Liver (tissue), 9 donors: ENCODE data around the gene CDH23. TPM values are rescaled to one million over a fixed set of nuclear protein-coding genes. Genes with fewer than 3 reads are reported as not detected.

Experiments
- DNase-seq: peaks from one replicate; pipeline ENCODE4 v3.0.0-alpha.2; 2017; ENCODE audit warnings: low spot score
- H3K27ac ChIP-seq, 2 donors: one replicate each; pipeline ENCODE4 v1.7.0; 2013; ENCODE audit warnings: inconsistent platforms in 2 of 2, low read length in 2 of 2, control low read depth in 1 of 2, low read depth in 1 of 2, mild to moderate bottlenecking in 1 of 2
- H3K27me3 ChIP-seq, 4 donors: one replicate each; pipeline versions ENCODE4 v1.6.1 to v1.7.0; 2013; ENCODE audit warnings: low read length in 3 of 4, inconsistent platforms in 1 of 4, mild to moderate bottlenecking in 1 of 4, moderate library complexity in 1 of 4; ENCODE audit not compliant: control insufficient read depth in 4 of 4, insufficient read depth in 4 of 4
- H3K36me3 ChIP-seq, 4 donors: one replicate each; pipeline versions ENCODE4 v1.6.1 to v1.7.0; 2013; ENCODE audit warnings: low read length in 3 of 4, mild to moderate bottlenecking in 3 of 4, low read depth in 1 of 4, moderate library complexity in 1 of 4; ENCODE audit not compliant: control insufficient read depth in 4 of 4, insufficient read depth in 3 of 4
- H3K4me1 ChIP-seq, 4 donors: one replicate each; pipeline versions ENCODE4 v1.6.1 to v1.7.0; 2013; ENCODE audit warnings: low read length in 3 of 4, mild to moderate bottlenecking in 3 of 4, moderate library complexity in 1 of 4; ENCODE audit not compliant: control insufficient read depth in 4 of 4, insufficient read depth in 4 of 4
- H3K4me3 ChIP-seq, 3 donors: one replicate each; pipeline versions ENCODE4 v1.6.1 to v1.7.0; 2013; ENCODE audit warnings: low read length in 3 of 3, control low read depth in 1 of 3, low read depth in 1 of 3, mild to moderate bottlenecking in 1 of 3
- H3K9ac ChIP-seq, 2 donors: one replicate each; pipeline ENCODE4 v1.7.0; 2013; ENCODE audit warnings: low read length in 2 of 2, mild to moderate bottlenecking in 2 of 2, moderate library complexity in 2 of 2, control low read depth in 1 of 2, low read depth in 1 of 2
- H3K9me3 ChIP-seq, 4 donors: one replicate each; pipeline versions ENCODE4 v1.6.1 to v1.7.0; 2013; ENCODE audit warnings: low read length in 3 of 4; ENCODE audit not compliant: control insufficient read depth in 4 of 4
- ATF3 ChIP-seq: IDR thresholded peaks from 2 replicates; pipeline ENCODE4 v1.6.1; 2016; ENCODE audit warnings: antibody characterized with exemption
- CTCF ChIP-seq: fragments of 150-350 bp; IDR thresholded peaks from 2 replicates; pipeline ENCODE4 v1.5.1; 2017; ENCODE audit warnings: improper control_type of control experiment, low read depth, low read length; ENCODE audit not compliant: missing input control
- FOXA1 ChIP-seq: IDR thresholded peaks from 2 replicates; pipeline ENCODE4 v1.6.1; 2016; ENCODE audit warnings: antibody characterized with exemption
- FOXA2 ChIP-seq: IDR thresholded peaks from 2 replicates; pipeline ENCODE4 v1.6.1; 2016; ENCODE audit warnings: antibody characterized with exemption
- GABPA ChIP-seq, 2 donors: IDR thresholded peaks in 1 of 2; conservative IDR thresholded peaks in 1 of 2; 2 replicates each; pipeline ENCODE4 v1.6.1; 2016; ENCODE audit warnings: antibody characterized with exemption in 2 of 2, mild to moderate bottlenecking in 1 of 2, moderate library complexity in 1 of 2
- HNF4A ChIP-seq, 2 donors: conservative IDR thresholded peaks; 2 replicates each; pipeline ENCODE4 v1.6.1; 2016; ENCODE audit warnings: antibody characterized with exemption in 2 of 2, mild to moderate bottlenecking in 2 of 2
- HNF4G ChIP-seq: IDR thresholded peaks from 2 replicates; pipeline ENCODE4 v1.6.1; 2016; ENCODE audit warnings: antibody characterized with exemption
- JUND ChIP-seq, 2 donors: IDR thresholded peaks; 2 replicates each; pipeline ENCODE4 v1.6.1; 2016; ENCODE audit warnings: antibody characterized with exemption in 2 of 2
- MAX ChIP-seq: IDR thresholded peaks from 2 replicates; pipeline ENCODE4 v1.6.1; 2016; ENCODE audit warnings: antibody characterized with exemption
- NR2F2 ChIP-seq: IDR thresholded peaks from 2 replicates; pipeline ENCODE4 v1.6.1; 2016; ENCODE audit warnings: antibody characterized with exemption
- RAD21 ChIP-seq, 2 donors: IDR thresholded peaks; 2 replicates each; pipeline ENCODE4 v1.6.1; 2016; ENCODE audit warnings: antibody characterized with exemption in 2 of 2, mild to moderate bottlenecking in 2 of 2
- REST ChIP-seq: IDR thresholded peaks from 2 replicates; pipeline ENCODE4 v1.6.1; 2016; ENCODE audit warnings: antibody characterized with exemption, mild to moderate bottlenecking
- RXRA ChIP-seq, 2 donors: IDR thresholded peaks; 2 replicates each; pipeline ENCODE4 v1.6.1; 2017 to 2018; ENCODE audit warnings: antibody characterized with exemption in 2 of 2, mild to moderate bottlenecking in 1 of 2
- SP1 ChIP-seq: IDR thresholded peaks from 2 replicates; pipeline ENCODE4 v1.6.1; 2018; ENCODE audit warnings: antibody characterized with exemption, mild to moderate bottlenecking
- TAF1 ChIP-seq: conservative IDR thresholded peaks from 2 replicates; pipeline ENCODE4 v1.6.1; 2016; ENCODE audit warnings: antibody characterized with exemption, mild to moderate bottlenecking
- ZBTB33 ChIP-seq: IDR thresholded peaks from 2 replicates; pipeline ENCODE4 v1.6.1; 2016; ENCODE audit warnings: antibody characterized with exemption
- WGBS: extraction: QIAGEN DNeasy Blood & Tissue Kit; methylation state at CpG from one replicate; pipeline ENCODE4 v1.1.7; 2013; 5-methylcytosine and 5-hydroxymethylcytosine counted together
- polyA plus RNA-seq, 2 donors: library from polyadenylated mRNA; stranded (reverse) in 1 of 2; unstranded in 1 of 2; fragments of 200-250 nt in 1 of 2; fragments of >200 nt in 1 of 2; fragmentation: Nextera tagmentation in 1 of 2; extraction: Ambion mirVana in 1 of 2; gene quantifications; one replicate each; pipeline versions ENCODE4 v1.2.1 to v1.2.3, GENCODE V29; 2013 to 2015
- total RNA-seq, 2 donors: library from RNA; depleted of rRNA; stranded (reverse); fragments of >200 nt; gene quantifications; one replicate each; pipeline ENCODE4 v1.2.3, GENCODE V29; 2014
- donor health status: healthy.
- donor health status: healthy.
- donor health status: healthy.
- donor health status: healthy.
- donor health status: healthy.

Gene CDH23
- total and polyA plus RNA-seq, 4 donors, result 1.5 to 4.7 (median 3.4) TPM

- Histone ChIP-seq H3K4me3 (no peak overlapping the region), H3K36me3 (no peaks in the 10 kb centered on the region), H3K27me3 (no peaks in the 10 kb centered on the region), H3K27ac (no peak overlapping the region), H3K9ac (no peak overlapping the region), H3K4me1 (peaks cover 14 to 59% (median 45%) of the 10 kb centered on the region in 4 donors), H3K9me3 (no peaks in the 10 kb centered on the region)
- no peak for DNase-seq
- WGBS, result 88% methylated on average over 9 of the region's 9 CpGs
- TF ChIP-seq CTCF, result no peak
- no peak for TF ChIP-seq NR2F2
- TF ChIP-seq MAX, result no peak
- no peak for TF ChIP-seq ATF3
- TF ChIP-seq FOXA2, result no peak
- TF ChIP-seq GABPA (IDR thresholded peaks at IDR 0.05 in 1 of 2, conservative IDR thresholded peaks at IDR 0.05 in 1 of 2), result no peak
- TF ChIP-seq TAF1, result no peak
- TF ChIP-seq FOXA1, result no peak
- TF ChIP-seq REST, result no peak
- no peak for TF ChIP-seq HNF4A (conservative IDR thresholded peaks at IDR 0.05)
- TF ChIP-seq ZBTB33, result no peak
- TF ChIP-seq RAD21 (IDR thresholded peaks at IDR 0.05), result no peak
These were observed 243.9 kb downstream of the CDH23 start for GRCh38 chr10:71640607-71641006.

GRCh38 chr10:71641449-71641848 is 244.7 kb downstream of the CDH23 start:
- no peaks in the 10 kb centered on the region for H3K9me3 ChIP-seq
- 95% methylated on average over 7 of the region's 7 CpGs for WGBS
- no peak for TF ChIP-seq MAX
- no peak for TF ChIP-seq CTCF
- no peak for TF ChIP-seq SP1
- TF ChIP-seq RAD21 (IDR thresholded peaks at IDR 0.05), result no peak
- TF ChIP-seq HNF4A (conservative IDR thresholded peaks at IDR 0.05), result no peak
- no peak for TF ChIP-seq RXRA (IDR thresholded peaks at IDR 0.05)
- no peak for TF ChIP-seq REST
- TF ChIP-seq FOXA2, result no peak
- no peak for TF ChIP-seq FOXA1
- no peak for TF ChIP-seq GABPA (IDR thresholded peaks at IDR 0.05 in 1 of 2, conservative IDR thresholded peaks at IDR 0.05 in 1 of 2)
- no peak for TF ChIP-seq HNF4G
- TF ChIP-seq ATF3, result no peak
- no peak for TF ChIP-seq TAF1
- TF ChIP-seq JUND (IDR thresholded peaks at IDR 0.05), result no peak

More at GRCh38 chr10:71641449-71641848, 244.7 kb downstream of the CDH23 start:
- H3K27me3 ChIP-seq, result no peaks in the 10 kb centered on the region
- H3K4me1 ChIP-seq, result peaks cover 14 to 52% (median 40%) of the 10 kb centered on the region in 4 donors
- no peak overlapping the region for H3K27ac ChIP-seq
- H3K4me3 ChIP-seq, result no peak overlapping the region
- no peak for DNase-seq
- no peak overlapping the region for H3K9ac ChIP-seq
- H3K36me3 ChIP-seq, result no peaks in the 10 kb centered on the region
